GM23338 (cell line): Measurements from ENCODE around the gene WNT2. TPM values are rescaled to one million over a fixed set of nuclear protein-coding genes. Genes with fewer than 3 reads are reported as not detected.

ENCODE experiments used
- ATAC-seq: fragments of 200-7000 bp; cut with Tn5 transposase; 3 replicates; pipeline ENCODE4 v1.9.1; 2020
- DNase-seq: peaks from one replicate; pipeline ENCODE4 v3.0.0-alpha.2; 2015; ENCODE audit warnings: low spot score
- H2AFZ ChIP-seq: fragments of 200-600 bp; sonication (generic); 2 replicates; pipeline ENCODE4 v1.8.0; 2016; ENCODE audit warnings: antibody characterized with exemption, mild to moderate bottlenecking, moderate library complexity
- H3F3A ChIP-seq: fragments of 200-600 bp; sonication (generic); replicated peaks from 2 replicates; pipeline ENCODE4 v1.8.0; 2017; ENCODE audit warnings: antibody characterized with exemption, mixed run types, low read depth
- H3K27ac ChIP-seq: fragments of 200-600 bp; sonication (generic); 2 replicates; pipeline ENCODE4 v1.6.1; 2016; ENCODE audit warnings: low read depth
- H3K27me3 ChIP-seq: fragments of 200-600 bp; sonication (generic); 2 replicates; pipeline ENCODE4 v1.8.0; 2016; ENCODE audit warnings: mild to moderate bottlenecking, mixed run types, moderate library complexity; ENCODE audit not compliant: insufficient read depth
- H3K36me3 ChIP-seq: fragments of 200-600 bp; sonication (generic); 2 replicates; pipeline ENCODE4 v1.8.0; 2016; ENCODE audit warnings: mild to moderate bottlenecking; ENCODE audit not compliant: insufficient read depth
- H3K4me1 ChIP-seq: fragments of 200-600 bp; sonication (generic); 2 replicates; pipeline ENCODE4 v1.8.0; 2016; ENCODE audit warnings: mild to moderate bottlenecking, moderate library complexity; ENCODE audit not compliant: insufficient read depth
- H3K4me2 ChIP-seq: fragments of 200-600 bp; sonication (generic); 2 replicates; pipeline ENCODE4 v1.7.1; 2017; ENCODE audit warnings: mixed run types
- H3K4me3 ChIP-seq: fragments of 200-600 bp; sonication (generic); 2 replicates; pipeline ENCODE4 v1.6.1; 2016; ENCODE audit warnings: mixed run types
- H3K79me2 ChIP-seq: fragments of 200-600 bp; sonication (generic); replicated peaks from 2 replicates; pipeline ENCODE4 v1.8.0; 2017; ENCODE audit warnings: mild to moderate bottlenecking; ENCODE audit not compliant: insufficient read depth
- H3K9me2 ChIP-seq: fragments of 200-600 bp; sonication (generic); 2 replicates; pipeline ENCODE4 v1.8.0; 2017; ENCODE audit not compliant: insufficient read depth
- H4K20me1 ChIP-seq: fragments of 200-600 bp; sonication (generic); replicated peaks from 2 replicates; pipeline ENCODE4 v1.8.0; 2017; ENCODE audit warnings: mild to moderate bottlenecking; ENCODE audit not compliant: insufficient read depth
- H3K27ac Mint-ChIP-seq: 2 replicates; pipeline ENCODE4 v1.8.0; 2020; ENCODE audit warnings: inconsistent platforms, mild to moderate bottlenecking, moderate library complexity, mixed read lengths
- H3K27me3 Mint-ChIP-seq: 3 replicates; pipeline ENCODE4 v1.8.0; 2022; ENCODE audit warnings: low read depth, mild to moderate bottlenecking, moderate library complexity, mixed read lengths, inconsistent platforms; ENCODE audit not compliant: insufficient read depth, poor library complexity
- H3K36me3 Mint-ChIP-seq: 3 replicates; pipeline ENCODE4 v1.8.0; 2021; ENCODE audit warnings: low read depth, mild to moderate bottlenecking, inconsistent platforms, moderate library complexity, mixed read lengths
- H3K4me1 Mint-ChIP-seq: 3 replicates; pipeline ENCODE4 v1.8.0; 2020; ENCODE audit warnings: mild to moderate bottlenecking, inconsistent platforms, mixed read lengths
- H3K4me3 Mint-ChIP-seq: 3 replicates; pipeline ENCODE4 v1.8.0; 2021; ENCODE audit warnings: moderate library complexity, mild to moderate bottlenecking, inconsistent platforms, mixed read lengths
- H3K9me3 Mint-ChIP-seq: 3 replicates; pipeline ENCODE4 v1.8.0; 2020; ENCODE audit warnings: moderate library complexity, mild to moderate bottlenecking, inconsistent platforms, mixed read lengths
- CREB1 ChIP-seq: fragments of 250-450 bp; sonication (Bioruptor Pico); IDR thresholded peaks from 2 replicates; pipeline ENCODE4 v1.5.0; 2020; ENCODE audit warnings: low read depth, mild to moderate bottlenecking, moderate library complexity
- CTCF ChIP-seq, 2 experiments: fragments of 200-600 bp in 1 of 2; sonication (generic) in 1 of 2; conservative IDR thresholded peaks; 2 replicates each; pipeline versions ENCODE4 v1.5.1 to v1.6.1; 2016 to 2017; ENCODE audit warnings: antibody characterized with exemption in 2 of 2, low read depth in 2 of 2, mild to moderate bottlenecking in 2 of 2, moderate library complexity in 1 of 2
- EZH2phosphoT487 ChIP-seq: fragments of 200-600 bp; sonication (generic); IDR thresholded peaks from one replicate; pipeline ENCODE4 v1.8.1; 2018; ENCODE audit warnings: antibody characterized with exemption; ENCODE audit not compliant: unreplicated experiment
- JUNB ChIP-seq: IDR thresholded peaks from one replicate; pipeline ENCODE4 v1.6.1; 2016; ENCODE audit warnings: antibody characterized with exemption; ENCODE audit not compliant: unreplicated experiment
- NANOG ChIP-seq: IDR thresholded peaks from 2 replicates; pipeline ENCODE4 v1.6.1; 2016; ENCODE audit warnings: antibody characterized with exemption, borderline replicate concordance
- POLR2AphosphoS5 ChIP-seq: IDR thresholded peaks from 2 replicates; pipeline ENCODE4 v1.6.1; 2016; ENCODE audit warnings: antibody characterized with exemption, low read depth
- ZNF114 ChIP-seq: fragments of 250-450 bp; sonication (Bioruptor Pico); IDR thresholded peaks from 2 replicates; pipeline ENCODE4 v1.5.0; 2020; ENCODE audit warnings: mild to moderate bottlenecking, moderate library complexity
- ZNF331 ChIP-seq: fragments of 250-450 bp; sonication (Bioruptor Pico); IDR thresholded peaks from 2 replicates; pipeline ENCODE4 v1.5.0; 2020; ENCODE audit warnings: low read depth, mild to moderate bottlenecking, moderate library complexity
- polyA plus RNA-seq: library from polyadenylated mRNA; unstranded; fragments of >200 nt; fragmentation: Nextera tagmentation; extraction: Ambion mirVana; gene quantifications from 2 replicates; pipeline ENCODE4 v1.2.1, GENCODE V29; 2016
- total RNA-seq: library from RNA; depleted of rRNA; stranded (reverse); fragments of >200 nt; shearing (Covaris generic); gene quantifications from 2 replicates; pipeline ENCODE4 v1.2.3, GENCODE V29; 2014
- TF ChIP-seq, protein P1 (sequence below): IDR thresholded peaks from one replicate; pipeline ENCODE4 v1.6.1; 2018; ENCODE audit warnings: antibody characterized with exemption; ENCODE audit not compliant: unreplicated experiment
- TF ChIP-seq, protein P2 (sequence below): IDR thresholded peaks from 2 replicates; pipeline ENCODE4 v1.6.1; 2016; ENCODE audit warnings: antibody characterized with exemption

The WNT2 gene
- total and polyA plus RNA-seq, 2 experiments from 2014 or later = not detected

GRCh38 chr7:117282239-117282812 lies 40.5 kb downstream of the WNT2 start:
- Mint-ChIP-seq H3K27me3 (peaks cover 4% of the 10 kb centered on the region), H3K4me3 (no peak overlapping the region), H3K9me3 (no peaks in the 10 kb centered on the region), H3K27ac (no peak overlapping the region), H3K4me1 (no peaks in the 10 kb centered on the region), H3K36me3 (no peaks in the 10 kb centered on the region)
- Histone ChIP-seq H3F3A (no peaks in the 10 kb centered on the region), H3K36me3 (no peaks in the 10 kb centered on the region), H3K27me3 (no peaks in the 10 kb centered on the region), H3K27ac (no peak overlapping the region), H3K79me2 (no peaks in the 10 kb centered on the region), H3K9me2 (peaks cover 6% of the 10 kb centered on the region; the same call in 1 of the 2 replicates), H3K4me3 (no peak overlapping the region), H2AFZ (no peak overlapping the region), H4K20me1 (no peaks in the 10 kb centered on the region), H3K4me1 (no peaks in the 10 kb centered on the region), H3K4me2 (no peak overlapping the region)
- ATAC-seq (no peak), DNase-seq (no peak)
- TF ChIP-seq JUNB (no peak), CREB1 (CRISPR knock-in tag) (no peak), CTCF (conservative IDR thresholded peaks at IDR 0.05; ENCODE audit: low read depth in 2 of 2) (no peak), NANOG (no peak), POLR2AphosphoS5 (no peak), ZNF114 (no peak)
- TF ChIP-seq, protein P1, sequence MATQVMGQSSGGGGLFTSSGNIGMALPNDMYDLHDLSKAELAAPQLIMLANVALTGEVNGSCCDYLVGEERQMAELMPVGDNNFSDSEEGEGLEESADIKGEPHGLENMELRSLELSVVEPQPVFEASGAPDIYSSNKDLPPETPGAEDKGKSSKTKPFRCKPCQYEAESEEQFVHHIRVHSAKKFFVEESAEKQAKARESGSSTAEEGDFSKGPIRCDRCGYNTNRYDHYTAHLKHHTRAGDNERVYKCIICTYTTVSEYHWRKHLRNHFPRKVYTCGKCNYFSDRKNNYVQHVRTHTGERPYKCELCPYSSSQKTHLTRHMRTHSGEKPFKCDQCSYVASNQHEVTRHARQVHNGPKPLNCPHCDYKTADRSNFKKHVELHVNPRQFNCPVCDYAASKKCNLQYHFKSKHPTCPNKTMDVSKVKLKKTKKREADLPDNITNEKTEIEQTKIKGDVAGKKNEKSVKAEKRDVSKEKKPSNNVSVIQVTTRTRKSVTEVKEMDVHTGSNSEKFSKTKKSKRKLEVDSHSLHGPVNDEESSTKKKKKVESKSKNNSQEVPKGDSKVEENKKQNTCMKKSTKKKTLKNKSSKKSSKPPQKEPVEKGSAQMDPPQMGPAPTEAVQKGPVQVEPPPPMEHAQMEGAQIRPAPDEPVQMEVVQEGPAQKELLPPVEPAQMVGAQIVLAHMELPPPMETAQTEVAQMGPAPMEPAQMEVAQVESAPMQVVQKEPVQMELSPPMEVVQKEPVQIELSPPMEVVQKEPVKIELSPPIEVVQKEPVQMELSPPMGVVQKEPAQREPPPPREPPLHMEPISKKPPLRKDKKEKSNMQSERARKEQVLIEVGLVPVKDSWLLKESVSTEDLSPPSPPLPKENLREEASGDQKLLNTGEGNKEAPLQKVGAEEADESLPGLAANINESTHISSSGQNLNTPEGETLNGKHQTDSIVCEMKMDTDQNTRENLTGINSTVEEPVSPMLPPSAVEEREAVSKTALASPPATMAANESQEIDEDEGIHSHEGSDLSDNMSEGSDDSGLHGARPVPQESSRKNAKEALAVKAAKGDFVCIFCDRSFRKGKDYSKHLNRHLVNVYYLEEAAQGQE = no peak

GRCh38 chr7:117281562-117281961 lies 41.3 kb downstream of the WNT2 start:
- Mint-ChIP-seq H3K4me3 (no peak overlapping the region), H3K27ac (no peak overlapping the region)

More at GRCh38 chr7:117281562-117281961, 41.3 kb downstream of the WNT2 start:
- no peaks in the 10 kb centered on the region for H3K9me3 Mint-ChIP-seq
- Histone ChIP-seq H3K4me2 (no peak overlapping the region), H3K4me1 (no peaks in the 10 kb centered on the region), H3K36me3 (no peaks in the 10 kb centered on the region), H3K27ac (no peak overlapping the region), H3K79me2 (no peaks in the 10 kb centered on the region), H3F3A (no peaks in the 10 kb centered on the region), H3K9me2 (peaks cover 6% of the 10 kb centered on the region; the same call in 1 of the 2 replicates), H2AFZ (no peak overlapping the region), H3K4me3 (no peak overlapping the region), H4K20me1 (no peaks in the 10 kb centered on the region), H3K27me3 (no peaks in the 10 kb centered on the region)
- TF ChIP-seq CREB1 (CRISPR knock-in tag) (no peak), EZH2phosphoT487 (no peak), CTCF (conservative IDR thresholded peaks at IDR 0.05; ENCODE audit: low read depth in 2 of 2) (no peak), ZNF331 (CRISPR knock-in tag) (no peak), POLR2AphosphoS5 (no peak)
- TF ChIP-seq, protein P2, sequence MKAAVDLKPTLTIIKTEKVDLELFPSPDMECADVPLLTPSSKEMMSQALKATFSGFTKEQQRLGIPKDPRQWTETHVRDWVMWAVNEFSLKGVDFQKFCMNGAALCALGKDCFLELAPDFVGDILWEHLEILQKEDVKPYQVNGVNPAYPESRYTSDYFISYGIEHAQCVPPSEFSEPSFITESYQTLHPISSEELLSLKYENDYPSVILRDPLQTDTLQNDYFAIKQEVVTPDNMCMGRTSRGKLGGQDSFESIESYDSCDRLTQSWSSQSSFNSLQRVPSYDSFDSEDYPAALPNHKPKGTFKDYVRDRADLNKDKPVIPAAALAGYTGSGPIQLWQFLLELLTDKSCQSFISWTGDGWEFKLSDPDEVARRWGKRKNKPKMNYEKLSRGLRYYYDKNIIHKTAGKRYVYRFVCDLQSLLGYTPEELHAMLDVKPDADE = no peak
- TF ChIP-seq, protein P1 = no peak
- peaks cover 4% of the 10 kb centered on the region for H3K27me3 Mint-ChIP-seq
- ATAC-seq (no peak), DNase-seq (no peak)
- H3K36me3 Mint-ChIP-seq = no peaks in the 10 kb centered on the region
- no peaks in the 10 kb centered on the region for H3K4me1 Mint-ChIP-seq
